ENCODE data around the gene BCR. TPM values are rescaled to one million over a fixed set of nuclear protein-coding genes. Genes with fewer than 3 reads are reported as not detected.

BCR gene
- total and polyA plus RNA-seq, 2 of the 13 experiments (the other 11 are each of a cell fraction or from before 2014, with no cell fraction given) = 19.9 to 33.6 TPM

DNA sequence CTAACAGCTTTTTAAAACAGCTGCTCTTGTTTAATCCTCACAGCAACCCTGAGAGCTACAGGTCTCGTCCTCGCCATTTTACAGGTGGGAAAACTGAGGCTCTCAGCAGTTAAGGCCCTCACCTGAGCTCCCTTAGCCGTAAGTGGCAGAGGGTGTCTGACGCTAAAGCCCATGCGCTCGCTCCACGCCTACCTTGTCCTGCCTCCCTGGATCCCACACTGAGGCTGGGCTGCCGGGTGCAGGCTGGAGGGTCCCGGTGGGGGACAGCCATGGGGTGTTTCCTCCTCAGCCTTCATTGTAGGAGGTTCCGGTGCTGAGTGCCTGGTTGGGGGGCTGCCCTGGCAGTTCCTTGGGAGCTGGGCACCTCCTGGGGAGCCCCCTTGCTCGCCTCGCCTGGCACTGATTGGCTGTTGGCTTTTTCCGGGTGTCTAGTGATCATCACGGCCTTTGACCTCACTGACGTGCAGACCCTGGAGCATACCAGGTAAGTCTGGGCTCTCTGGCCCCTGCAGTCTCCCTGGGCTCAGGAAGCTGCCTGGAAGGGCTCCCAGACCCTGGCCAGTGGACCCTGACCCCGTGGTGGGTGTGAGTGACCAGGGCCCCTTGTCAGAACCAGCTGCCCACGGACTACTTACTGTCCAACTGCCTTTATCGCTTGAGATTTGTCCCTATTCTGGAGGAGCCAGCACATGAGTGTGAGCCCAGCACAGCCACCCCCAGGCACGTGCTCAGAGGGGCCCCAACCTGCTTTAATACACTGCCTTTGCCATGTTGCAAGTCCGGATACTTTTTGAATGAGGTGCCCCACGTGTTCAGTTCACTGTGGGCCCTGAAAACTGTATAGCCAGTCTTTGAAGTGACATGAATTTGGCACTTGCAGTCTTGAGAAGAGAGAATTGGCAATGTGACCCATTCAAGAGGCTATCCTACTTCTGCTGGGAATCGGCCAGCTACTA, 22.5 kb upstream of the BCR start (continued):
- TF ChIP-seq LCORL (IDR thresholded peaks at IDR 0.05) = no peak
- TF ChIP-seq LCORL (CRISPR knock-in tag; IDR thresholded peaks at IDR 0.05) = peak; percentile 67
- no peak for TF ChIP-seq ZNF644 (CRISPR knock-in tag; IDR thresholded peaks at IDR 0.05; ENCODE audit: low read depth)
- TF ChIP-seq DPF2 (CRISPR knock-in tag; IDR thresholded peaks at IDR 0.05; ENCODE audit: borderline replicate concordance, low read depth) = 0 out of 2 replicates have a peak, but pooled peaks have one; percentile 0
- TF ChIP-seq MYC (CRISPR knock-in tag; IDR thresholded peaks at IDR 0.05; ENCODE audit: borderline replicate concordance) = peak; percentile 59; the same call in 1 of the 2 replicates
- TF ChIP-seq, protein P1, sequence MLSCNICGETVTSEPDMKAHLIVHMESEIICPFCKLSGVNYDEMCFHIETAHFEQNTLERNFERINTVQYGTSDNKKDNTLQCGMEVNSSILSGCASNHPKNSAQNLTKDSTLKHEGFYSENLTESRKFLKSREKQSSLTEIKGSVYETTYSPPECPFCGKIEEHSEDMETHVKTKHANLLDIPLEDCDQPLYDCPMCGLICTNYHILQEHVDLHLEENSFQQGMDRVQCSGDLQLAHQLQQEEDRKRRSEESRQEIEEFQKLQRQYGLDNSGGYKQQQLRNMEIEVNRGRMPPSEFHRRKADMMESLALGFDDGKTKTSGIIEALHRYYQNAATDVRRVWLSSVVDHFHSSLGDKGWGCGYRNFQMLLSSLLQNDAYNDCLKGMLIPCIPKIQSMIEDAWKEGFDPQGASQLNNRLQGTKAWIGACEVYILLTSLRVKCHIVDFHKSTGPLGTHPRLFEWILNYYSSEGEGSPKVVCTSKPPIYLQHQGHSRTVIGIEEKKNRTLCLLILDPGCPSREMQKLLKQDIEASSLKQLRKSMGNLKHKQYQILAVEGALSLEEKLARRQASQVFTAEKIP (CRISPR knock-in tag; IDR thresholded peaks at IDR 0.05; ENCODE audit: borderline replicate concordance) = no peak
- no peak for TF ChIP-seq HMG20B (CRISPR knock-in tag; conservative IDR thresholded peaks at IDR 0.05)
- TF ChIP-seq ZNF562 (CRISPR knock-in tag; IDR thresholded peaks at IDR 0.05; ENCODE audit: borderline replicate concordance) = no peak
- no peak for TF ChIP-seq CBX5 (CRISPR knock-in tag; IDR thresholded peaks at IDR 0.05; ENCODE audit: borderline replicate concordance)
- TF ChIP-seq, protein P2, sequence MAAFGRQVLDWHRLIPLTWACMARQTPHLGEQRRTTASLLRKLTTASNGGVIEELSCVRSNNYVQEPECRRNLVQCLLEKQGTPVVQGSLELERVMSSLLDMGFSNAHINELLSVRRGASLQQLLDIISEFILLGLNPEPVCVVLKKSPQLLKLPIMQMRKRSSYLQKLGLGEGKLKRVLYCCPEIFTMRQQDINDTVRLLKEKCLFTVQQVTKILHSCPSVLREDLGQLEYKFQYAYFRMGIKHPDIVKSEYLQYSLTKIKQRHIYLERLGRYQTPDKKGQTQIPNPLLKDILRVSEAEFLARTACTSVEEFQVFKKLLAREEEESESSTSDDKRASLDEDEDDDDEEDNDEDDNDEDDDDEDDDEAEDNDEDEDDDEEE (CRISPR knock-in tag; IDR thresholded peaks at IDR 0.05) = no peak
- TF ChIP-seq, protein P3, sequence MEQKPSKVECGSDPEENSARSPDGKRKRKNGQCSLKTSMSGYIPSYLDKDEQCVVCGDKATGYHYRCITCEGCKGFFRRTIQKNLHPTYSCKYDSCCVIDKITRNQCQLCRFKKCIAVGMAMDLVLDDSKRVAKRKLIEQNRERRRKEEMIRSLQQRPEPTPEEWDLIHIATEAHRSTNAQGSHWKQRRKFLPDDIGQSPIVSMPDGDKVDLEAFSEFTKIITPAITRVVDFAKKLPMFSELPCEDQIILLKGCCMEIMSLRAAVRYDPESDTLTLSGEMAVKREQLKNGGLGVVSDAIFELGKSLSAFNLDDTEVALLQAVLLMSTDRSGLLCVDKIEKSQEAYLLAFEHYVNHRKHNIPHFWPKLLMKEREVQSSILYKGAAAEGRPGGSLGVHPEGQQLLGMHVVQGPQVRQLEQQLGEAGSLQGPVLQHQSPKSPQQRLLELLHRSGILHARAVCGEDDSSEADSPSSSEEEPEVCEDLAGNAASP (CRISPR knock-in tag; IDR thresholded peaks at IDR 0.05; ENCODE audit: borderline replicate concordance) = peak; percentile 30; the same call in 1 of the 2 replicates
- TF ChIP-seq ZNF552 (CRISPR knock-in tag; IDR thresholded peaks at IDR 0.05; ENCODE audit: borderline replicate concordance) = no peak
- TF ChIP-seq ZNF180 (CRISPR knock-in tag; IDR thresholded peaks at IDR 0.05; ENCODE audit: borderline replicate concordance, low read depth) = no peak
- TF ChIP-seq, protein P4, sequence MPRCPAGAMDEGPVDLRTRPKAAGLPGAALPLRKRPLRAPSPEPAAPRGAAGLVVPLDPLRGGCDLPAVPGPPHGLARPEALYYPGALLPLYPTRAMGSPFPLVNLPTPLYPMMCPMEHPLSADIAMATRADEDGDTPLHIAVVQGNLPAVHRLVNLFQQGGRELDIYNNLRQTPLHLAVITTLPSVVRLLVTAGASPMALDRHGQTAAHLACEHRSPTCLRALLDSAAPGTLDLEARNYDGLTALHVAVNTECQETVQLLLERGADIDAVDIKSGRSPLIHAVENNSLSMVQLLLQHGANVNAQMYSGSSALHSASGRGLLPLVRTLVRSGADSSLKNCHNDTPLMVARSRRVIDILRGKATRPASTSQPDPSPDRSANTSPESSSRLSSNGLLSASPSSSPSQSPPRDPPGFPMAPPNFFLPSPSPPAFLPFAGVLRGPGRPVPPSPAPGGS (CRISPR knock-in tag; IDR thresholded peaks at IDR 0.05) = no peak
- no peak for TF ChIP-seq ARNTL (CRISPR knock-in tag; IDR thresholded peaks at IDR 0.05)
- no peak for TF ChIP-seq RFX3 (CRISPR knock-in tag; IDR thresholded peaks at IDR 0.05)
- TF ChIP-seq, protein P5, sequence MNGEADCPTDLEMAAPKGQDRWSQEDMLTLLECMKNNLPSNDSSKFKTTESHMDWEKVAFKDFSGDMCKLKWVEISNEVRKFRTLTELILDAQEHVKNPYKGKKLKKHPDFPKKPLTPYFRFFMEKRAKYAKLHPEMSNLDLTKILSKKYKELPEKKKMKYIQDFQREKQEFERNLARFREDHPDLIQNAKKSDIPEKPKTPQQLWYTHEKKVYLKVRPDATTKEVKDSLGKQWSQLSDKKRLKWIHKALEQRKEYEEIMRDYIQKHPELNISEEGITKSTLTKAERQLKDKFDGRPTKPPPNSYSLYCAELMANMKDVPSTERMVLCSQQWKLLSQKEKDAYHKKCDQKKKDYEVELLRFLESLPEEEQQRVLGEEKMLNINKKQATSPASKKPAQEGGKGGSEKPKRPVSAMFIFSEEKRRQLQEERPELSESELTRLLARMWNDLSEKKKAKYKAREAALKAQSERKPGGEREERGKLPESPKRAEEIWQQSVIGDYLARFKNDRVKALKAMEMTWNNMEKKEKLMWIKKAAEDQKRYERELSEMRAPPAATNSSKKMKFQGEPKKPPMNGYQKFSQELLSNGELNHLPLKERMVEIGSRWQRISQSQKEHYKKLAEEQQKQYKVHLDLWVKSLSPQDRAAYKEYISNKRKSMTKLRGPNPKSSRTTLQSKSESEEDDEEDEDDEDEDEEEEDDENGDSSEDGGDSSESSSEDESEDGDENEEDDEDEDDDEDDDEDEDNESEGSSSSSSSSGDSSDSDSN (CRISPR knock-in tag; IDR thresholded peaks at IDR 0.05) = 0 out of 2 replicates have a peak, but pooled peaks have one; percentile 30
- TF ChIP-seq ZNF367 (CRISPR knock-in tag; IDR thresholded peaks at IDR 0.05; ENCODE audit: borderline replicate concordance) = no peak
- TF ChIP-seq ZFP36 (IDR thresholded peaks at IDR 0.05; ENCODE audit: borderline replicate concordance, low read depth, low read length, partially characterized antibody) = no peak
- no peak for TF ChIP-seq TGIF2 (CRISPR knock-in tag; IDR thresholded peaks at IDR 0.05)
- TF ChIP-seq ZSCAN12 (CRISPR knock-in tag; IDR thresholded peaks at IDR 0.05) = no peak
